PC-3 (cell line): ENCODE measurements around the gene IGDCC3. TPM values are rescaled to one million over a fixed set of nuclear protein-coding genes. Genes with fewer than 3 reads are reported as not detected.

Source experiments
- ATAC-seq: fragments of 200-7000 bp; cut with Tn5 transposase; 2 replicates; pipeline ENCODE4 v1.9.1; 2020; ENCODE audit warnings: mild to moderate bottlenecking, moderate library complexity
- BruUV-seq: library from RNA; stranded (reverse); fragments of 400-500 nt; replicated peaks from 2 replicates; lab custom pipeline; 2021; lab: Mats Ljungman, UMichigan
- CTCF ChIA-PET: fragments of 300-600 bp; sonication (Branson Sonifier 250); formaldehyde crosslinking; loops from one replicate; lab custom pipeline; 2022; ENCODE audit warnings: antibody characterized with exemption; lab: Charles Lee
- POLR2A ChIA-PET: fragments of 300-600 bp; sonication (Branson Sonifier 250); formaldehyde crosslinking; loops from one replicate; lab custom pipeline; 2022; ENCODE audit warnings: antibody characterized with exemption; ENCODE audit not compliant: unreplicated experiment; lab: Charles Lee
- DNase-seq: peaks from one replicate; pipeline ENCODE4 v3.0.0-alpha.2; 2015
- H2AFZ ChIP-seq: fragments of 300-600 bp; sonication (generic); 2 replicates; pipeline ENCODE4 v1.6.0; 2016; ENCODE audit warnings: antibody characterized with exemption, low read length
- H3F3A ChIP-seq: fragments of 300-600 bp; sonication (generic); one replicate; pipeline ENCODE4 v1.6.0; 2017; ENCODE audit warnings: antibody characterized with exemption, low read length, control low read depth, mild to moderate bottlenecking; ENCODE audit not compliant: unreplicated experiment
- H3K27ac ChIP-seq: fragments of 300-600 bp; sonication (generic); 2 replicates; pipeline ENCODE4 v1.5.1; 2016; ENCODE audit warnings: mild to moderate bottlenecking, low read length
- H3K27me3 ChIP-seq: fragments of 300-600 bp; sonication (generic); 2 replicates; pipeline ENCODE4 v1.6.1; 2016; ENCODE audit warnings: low read length, mixed read lengths
- H3K36me3 ChIP-seq: fragments of 300-600 bp; sonication (generic); 2 replicates; pipeline ENCODE4 v1.6.1; 2016; ENCODE audit warnings: low read depth, mixed run types, low read length, mixed read lengths
- H3K4me1 ChIP-seq: fragments of 300-600 bp; sonication (generic); 2 replicates; pipeline ENCODE4 v1.5.1; 2016; ENCODE audit warnings: low read length; ENCODE audit not compliant: insufficient read depth
- H3K4me2 ChIP-seq: fragments of 300-600 bp; sonication (generic); 2 replicates; pipeline ENCODE4 v1.6.0; 2016; ENCODE audit warnings: low read length
- H3K4me3 ChIP-seq: fragments of 300-600 bp; sonication (generic); 2 replicates; pipeline ENCODE4 v1.5.1; 2016; ENCODE audit warnings: mild to moderate bottlenecking, low read length, mixed read lengths
- H3K79me2 ChIP-seq: fragments of 300-600 bp; sonication (generic); 2 replicates; pipeline ENCODE4 v1.6.1; 2017; ENCODE audit warnings: low read length, mixed read lengths
- H3K9ac ChIP-seq: fragments of 300-600 bp; sonication (generic); 2 replicates; pipeline ENCODE4 v1.6.0; 2016; ENCODE audit warnings: mild to moderate bottlenecking, low read length
- H3K9me2 ChIP-seq: fragments of 300-600 bp; sonication (generic); replicated peaks from 2 replicates; pipeline ENCODE4 v1.6.1; 2016; ENCODE audit warnings: mixed run types, low read length, mixed read lengths
- H3K9me3 ChIP-seq: fragments of 300-600 bp; sonication (generic); 2 replicates; pipeline ENCODE4 v1.6.1; 2016; ENCODE audit warnings: low read length, mixed read lengths
- H4K20me1 ChIP-seq: fragments of 300-600 bp; sonication (generic); 2 replicates; pipeline ENCODE4 v1.6.1; 2016; ENCODE audit warnings: low read length, mixed read lengths
- EZH2 ChIP-seq: fragments of 300-600 bp; sonication (generic); IDR thresholded peaks from one replicate; pipeline ENCODE4 v1.6.1; 2017; ENCODE audit warnings: antibody characterized with exemption, mild to moderate bottlenecking, low read length; ENCODE audit not compliant: unreplicated experiment
- EZH2phosphoT487 ChIP-seq: fragments of 300-600 bp; sonication (generic); IDR thresholded peaks from 2 replicates; pipeline ENCODE4 v1.6.1; 2018; ENCODE audit warnings: mild to moderate bottlenecking, antibody characterized with exemption, low read length, borderline replicate concordance
- intact Hi-C: fragments of 100-400 bp; cut with micrococcal nuclease; formaldehyde crosslinking; loops from 2 replicates; pipeline ENCODE4 v1.9.0; 2023
- total RNA-seq: library from RNA; depleted of rRNA; stranded (reverse); fragments of >200 nt; gene quantifications from 2 replicates; pipeline ENCODE4 v1.2.3, GENCODE V29; 2014
- TF ChIP-seq, protein P1 (sequence below): fragments of 300-600 bp; sonication (generic); conservative IDR thresholded peaks from 2 replicates; pipeline ENCODE4 v1.5.1; 2017; ENCODE audit warnings: antibody characterized with exemption, low read depth, mild to moderate bottlenecking, low read length

IGDCC3 gene
- total RNA-seq, 1 experiment from 2014 or later: not detected

DNA sequence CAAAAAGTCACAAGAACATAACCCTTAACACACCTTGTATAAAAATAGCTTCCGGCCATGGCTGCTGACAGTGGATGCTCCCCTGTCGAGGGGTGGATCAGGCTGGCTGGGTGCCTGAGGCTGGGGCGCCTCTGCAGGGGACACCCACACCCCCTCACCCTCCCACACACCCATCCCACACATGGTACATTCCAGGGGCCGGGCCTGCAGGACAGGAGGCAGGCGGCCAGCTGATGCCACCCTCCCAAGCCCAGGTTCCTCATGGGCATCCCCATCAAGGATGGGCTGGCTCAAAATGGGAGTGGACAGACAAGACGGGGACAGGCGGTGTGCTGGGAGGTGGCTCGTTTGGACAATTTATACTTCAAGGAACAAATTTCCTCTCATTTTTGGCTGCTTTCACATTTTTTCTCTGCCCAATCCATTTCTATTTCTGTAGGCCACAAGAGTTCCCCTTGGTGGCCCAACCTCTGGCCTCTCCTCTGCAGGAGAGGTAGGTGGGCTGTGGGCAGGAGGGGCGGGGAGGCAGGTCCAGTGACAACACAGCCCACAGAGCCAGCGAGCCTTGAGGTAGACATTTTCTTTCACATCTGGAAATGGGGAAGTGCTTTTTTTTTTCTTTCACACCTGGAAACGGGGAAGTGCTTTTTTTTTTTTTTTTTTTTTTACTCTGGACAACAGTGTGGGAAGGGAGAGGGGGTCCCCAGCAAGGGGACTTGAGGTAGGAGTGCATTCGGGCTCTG lies 50.0 kb downstream of the IGDCC3 start:
- H2AFZ ChIP-seq: no peak overlapping the region
- DNase-seq: no peak
- H3K79me2 ChIP-seq: no peaks in the 10 kb centered on the region
- no peaks in the 10 kb centered on the region for H3K27me3 ChIP-seq
- intact Hi-C loops: no loop called here
- no peaks in the 10 kb centered on the region for H3K9me2 ChIP-seq
- no peaks in the 10 kb centered on the region for H3F3A ChIP-seq
- H3K9ac ChIP-seq: no peak overlapping the region
- no peak for ATAC-seq
- TF ChIP-seq, protein P1, sequence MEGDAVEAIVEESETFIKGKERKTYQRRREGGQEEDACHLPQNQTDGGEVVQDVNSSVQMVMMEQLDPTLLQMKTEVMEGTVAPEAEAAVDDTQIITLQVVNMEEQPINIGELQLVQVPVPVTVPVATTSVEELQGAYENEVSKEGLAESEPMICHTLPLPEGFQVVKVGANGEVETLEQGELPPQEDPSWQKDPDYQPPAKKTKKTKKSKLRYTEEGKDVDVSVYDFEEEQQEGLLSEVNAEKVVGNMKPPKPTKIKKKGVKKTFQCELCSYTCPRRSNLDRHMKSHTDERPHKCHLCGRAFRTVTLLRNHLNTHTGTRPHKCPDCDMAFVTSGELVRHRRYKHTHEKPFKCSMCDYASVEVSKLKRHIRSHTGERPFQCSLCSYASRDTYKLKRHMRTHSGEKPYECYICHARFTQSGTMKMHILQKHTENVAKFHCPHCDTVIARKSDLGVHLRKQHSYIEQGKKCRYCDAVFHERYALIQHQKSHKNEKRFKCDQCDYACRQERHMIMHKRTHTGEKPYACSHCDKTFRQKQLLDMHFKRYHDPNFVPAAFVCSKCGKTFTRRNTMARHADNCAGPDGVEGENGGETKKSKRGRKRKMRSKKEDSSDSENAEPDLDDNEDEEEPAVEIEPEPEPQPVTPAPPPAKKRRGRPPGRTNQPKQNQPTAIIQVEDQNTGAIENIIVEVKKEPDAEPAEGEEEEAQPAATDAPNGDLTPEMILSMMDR: no peak
- TF ChIP-seq EZH2phosphoT487 (no peak), EZH2 (no peak)
- BruUV-seq: no TSS peak
- no peak overlapping the region for H3K4me3 ChIP-seq
- ChIA-PET CTCF (no interaction called here), POLR2A (no interaction called here)
- H3K36me3 ChIP-seq: no peaks in the 10 kb centered on the region
- no peaks in the 10 kb centered on the region for H3K9me3 ChIP-seq
- no peaks in the 10 kb centered on the region for H4K20me1 ChIP-seq
- no peak overlapping the region for H3K27ac ChIP-seq
- H3K4me2 ChIP-seq: no peak overlapping the region
- H3K4me1 ChIP-seq: no peaks in the 10 kb centered on the region

DNA sequence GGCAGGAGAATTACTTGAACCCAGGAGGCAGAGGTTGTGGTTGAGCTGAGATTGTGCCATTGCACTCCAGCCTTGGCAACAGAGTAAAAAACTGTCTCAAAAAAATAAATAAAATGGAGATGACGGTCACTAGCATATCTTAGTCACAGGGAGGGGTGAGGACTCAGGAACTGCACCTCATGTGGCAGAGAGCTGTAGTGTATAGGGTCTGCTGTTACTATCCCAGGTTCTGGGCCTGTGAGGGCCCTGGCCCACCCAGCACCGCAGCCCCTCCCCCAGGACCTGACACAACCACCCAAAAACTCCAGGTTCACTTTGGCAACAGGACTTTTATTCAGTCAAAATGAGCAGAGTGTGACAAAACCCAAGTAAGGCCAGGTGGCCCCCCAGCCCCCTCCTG lies 51.0 kb downstream of the IGDCC3 start:
- ChIA-PET POLR2A (no interaction called here), CTCF (no interaction called here)
- BruUV-seq: no TSS peak
- no peaks in the 10 kb centered on the region for H3K36me3 ChIP-seq
- no peak overlapping the region for H3K4me3 ChIP-seq
- TF ChIP-seq EZH2 (no peak), EZH2phosphoT487 (no peak)
- TF ChIP-seq, protein P1: no peak
- no peak overlapping the region for H3K27ac ChIP-seq
- ATAC-seq (no peak), DNase-seq (no peak)
- H2AFZ ChIP-seq: no peak overlapping the region
- no peaks in the 10 kb centered on the region for H3K4me1 ChIP-seq
- no peaks in the 10 kb centered on the region for H3K9me3 ChIP-seq
- H3K4me2 ChIP-seq: no peak overlapping the region
- H3K9me2 ChIP-seq: no peaks in the 10 kb centered on the region
- no peaks in the 10 kb centered on the region for H4K20me1 ChIP-seq
- no peaks in the 10 kb centered on the region for H3F3A ChIP-seq
- H3K79me2 ChIP-seq: no peaks in the 10 kb centered on the region
- no peaks in the 10 kb centered on the region for H3K27me3 ChIP-seq
- intact Hi-C loops: no loop called here
- no peak overlapping the region for H3K9ac ChIP-seq

DNA sequence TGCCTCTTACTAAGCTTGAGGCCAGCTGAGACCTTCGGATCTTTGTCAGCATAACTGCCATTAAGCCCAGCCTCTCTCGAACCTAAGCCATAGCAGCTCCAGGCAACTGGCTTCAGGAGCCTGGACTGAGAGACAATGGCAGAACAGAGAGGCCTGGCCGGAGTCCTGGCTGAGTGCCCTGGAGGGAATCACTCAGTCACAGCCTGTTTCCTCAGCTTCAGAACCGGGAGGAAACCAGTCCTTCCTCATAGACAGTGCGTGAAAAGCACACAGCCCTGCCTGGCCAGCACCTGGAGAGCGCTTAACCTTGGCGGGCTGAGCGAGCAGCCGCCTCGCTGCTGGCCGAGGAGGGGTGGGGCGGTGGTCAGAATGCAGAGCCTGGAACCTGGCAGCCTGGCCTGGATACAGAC lies 51.7 kb downstream of the IGDCC3 start:
- no peak for DNase-seq
- no TSS peak for BruUV-seq
- H3F3A ChIP-seq: no peaks in the 10 kb centered on the region
- H3K36me3 ChIP-seq: no peaks in the 10 kb centered on the region
- no peak overlapping the region for H3K27ac ChIP-seq
- H2AFZ ChIP-seq: no peak overlapping the region
- H3K4me3 ChIP-seq: no peak overlapping the region
- H3K27me3 ChIP-seq: no peaks in the 10 kb centered on the region
- ChIA-PET CTCF (interaction anchor here (0.6 kb wide), 1 partner anchor 66 kb away, joined by 7 read pairs; no protein-coding TSS in a partner anchor), POLR2A (no interaction called here)
- H3K4me2 ChIP-seq: no peak overlapping the region
- intact Hi-C loops: no loop called here
- no peaks in the 10 kb centered on the region for H4K20me1 ChIP-seq
- no peaks in the 10 kb centered on the region for H3K9me2 ChIP-seq
- no peak for ATAC-seq
- H3K9me3 ChIP-seq: no peaks in the 10 kb centered on the region
- no peaks in the 10 kb centered on the region for H3K79me2 ChIP-seq
- no peak overlapping the region for H3K9ac ChIP-seq
- TF ChIP-seq, protein P1: no peak
- TF ChIP-seq EZH2 (no peak), EZH2phosphoT487 (no peak)
- H3K4me1 ChIP-seq: no peaks in the 10 kb centered on the region
